H9 (cell line): Measurements from ENCODE around the gene GRK3. TPM values are rescaled to one million over a fixed set of nuclear protein-coding genes. Genes with fewer than 3 reads are reported as not detected.

Experiments used
- DNase-seq: peaks from one replicate; pipeline ENCODE4 v3.0.0-alpha.2; 2017
- H2AFZ ChIP-seq: one replicate; pipeline ENCODE4 v1.6.1; 2013; ENCODE audit warnings: mild to moderate bottlenecking, low read length, control low read depth, moderate library complexity
- H2AK5ac ChIP-seq: 2 replicates; pipeline ENCODE4 v1.6.1; 2013; ENCODE audit warnings: low read length, control low read depth, mixed read lengths; ENCODE audit not compliant: insufficient read length
- H2BK120ac ChIP-seq: one replicate; pipeline ENCODE4 v1.6.1; 2013; ENCODE audit warnings: low read depth, mild to moderate bottlenecking, low read length, control low read depth, inconsistent platforms; ENCODE audit not compliant: poor library complexity, severe bottlenecking
- H2BK12ac ChIP-seq: 2 replicates; pipeline ENCODE4 v1.6.1; 2013; ENCODE audit warnings: low read length, control low read depth, mixed read lengths, low read depth; ENCODE audit not compliant: insufficient read length
- H2BK15ac ChIP-seq: 2 replicates; pipeline ENCODE4 v1.6.1; 2013; ENCODE audit warnings: low read depth, low read length, control low read depth
- H2BK20ac ChIP-seq: one replicate; pipeline ENCODE4 v1.6.1; 2013; ENCODE audit warnings: low read depth, mild to moderate bottlenecking, low read length, control low read depth, inconsistent platforms; ENCODE audit not compliant: poor library complexity, severe bottlenecking
- H2BK5ac ChIP-seq: 2 replicates; pipeline ENCODE4 v1.6.1; 2013; ENCODE audit warnings: low read length, control low read depth, mixed read lengths; ENCODE audit not compliant: insufficient read length
- H3K14ac ChIP-seq: 2 replicates; pipeline ENCODE4 v1.6.1; 2013; ENCODE audit warnings: low read length, control low read depth; ENCODE audit not compliant: insufficient read depth
- H3K18ac ChIP-seq: 2 replicates; pipeline ENCODE4 v1.6.1; 2013; ENCODE audit warnings: low read depth, mild to moderate bottlenecking, mixed read lengths, low read length, control low read depth; ENCODE audit not compliant: insufficient read length
- H3K23ac ChIP-seq: 2 replicates; pipeline ENCODE4 v1.6.1; 2013; ENCODE audit warnings: low read length, control low read depth, mixed read lengths, low read depth; ENCODE audit not compliant: insufficient read length
- H3K23me2 ChIP-seq: 2 replicates; pipeline ENCODE4 v1.6.1; 2013; ENCODE audit warnings: low read depth, mild to moderate bottlenecking, mixed read lengths, low read length, control low read depth; ENCODE audit not compliant: insufficient read length, poor library complexity, severe bottlenecking
- H3K27ac ChIP-seq: 2 replicates; pipeline ENCODE4 v1.5.1; 2013; ENCODE audit warnings: low read length, control low read depth, mixed read lengths, low read depth; ENCODE audit not compliant: insufficient read length
- H3K27me3 ChIP-seq: 2 replicates; pipeline ENCODE4 v1.6.1; 2013; ENCODE audit warnings: low read length, control low read depth, inconsistent platforms; ENCODE audit not compliant: insufficient read depth
- H3K4ac ChIP-seq: 2 replicates; pipeline ENCODE4 v1.6.1; 2013; ENCODE audit warnings: low read depth, mild to moderate bottlenecking, control low read depth, inconsistent platforms, low read length, moderate library complexity
- H3K4me1 ChIP-seq: 2 replicates; pipeline ENCODE4 v1.6.1; 2013; ENCODE audit warnings: low read length, control low read depth, inconsistent platforms; ENCODE audit not compliant: insufficient read depth
- H3K4me2 ChIP-seq: 2 replicates; pipeline ENCODE4 v1.6.1; 2013; ENCODE audit warnings: low read length, control low read depth, mixed read lengths; ENCODE audit not compliant: insufficient read length, insufficient read depth
- H3K56ac ChIP-seq: 2 replicates; pipeline ENCODE4 v1.6.1; 2013; ENCODE audit warnings: low read depth, mild to moderate bottlenecking, mixed read lengths, low read length, control low read depth; ENCODE audit not compliant: insufficient read length
- H3K79me1 ChIP-seq: 2 replicates; pipeline ENCODE4 v1.6.1; 2013; ENCODE audit warnings: low read depth, mild to moderate bottlenecking, moderate library complexity, low read length, control low read depth, inconsistent platforms; ENCODE audit not compliant: insufficient read depth, poor library complexity, severe bottlenecking
- H3K79me2 ChIP-seq: 2 replicates; pipeline ENCODE4 v1.6.1; 2013; ENCODE audit warnings: low read length, control low read depth, inconsistent platforms; ENCODE audit not compliant: insufficient read depth
- H3K9ac ChIP-seq: 2 replicates; pipeline ENCODE4 v1.6.1; 2013; ENCODE audit warnings: low read length, control low read depth, mixed read lengths; ENCODE audit not compliant: insufficient read length; ENCODE audit errors: extremely low read depth
- H3K9me3 ChIP-seq: one replicate; pipeline ENCODE4 v1.6.1; 2013; ENCODE audit warnings: low read depth, low read length, inconsistent platforms; ENCODE audit not compliant: control insufficient read depth
- H3T11ph ChIP-seq: one replicate; pipeline ENCODE4 v1.6.1; 2013; ENCODE audit warnings: mild to moderate bottlenecking, low read length, control low read depth, inconsistent platforms
- H4K20me1 ChIP-seq: one replicate; pipeline ENCODE4 v1.6.1; 2013; ENCODE audit not compliant: control insufficient read depth, insufficient read length, insufficient read depth
- H4K5ac ChIP-seq: 2 replicates; pipeline ENCODE4 v1.6.1; 2013; ENCODE audit warnings: low read depth, mild to moderate bottlenecking, mixed read lengths, low read length, control low read depth; ENCODE audit not compliant: insufficient read length
- H4K8ac ChIP-seq: replicated peaks from 2 replicates; pipeline ENCODE4 v1.6.1; 2013; ENCODE audit warnings: low read length, control low read depth, mixed read lengths, low read depth; ENCODE audit not compliant: insufficient read length
- H4K91ac ChIP-seq: 2 replicates; pipeline ENCODE4 v1.6.1; 2013; ENCODE audit warnings: low read depth, mild to moderate bottlenecking, moderate library complexity, mixed read lengths, low read length, control low read depth; ENCODE audit not compliant: insufficient read length
- H3K27ac Mint-ChIP-seq, 3 experiments: 2 replicates in 2 of 3; 3 replicates in 1 of 3; pipeline ENCODE4 v1.8.0; 2020 to 2021; ENCODE audit warnings: mixed read lengths in 3 of 3, mild to moderate bottlenecking in 1 of 3, moderate library complexity in 1 of 3
- H3K27me3 Mint-ChIP-seq: 2 replicates; pipeline ENCODE4 v1.8.0; 2021; ENCODE audit warnings: low read depth, mild to moderate bottlenecking, moderate library complexity, mixed read lengths
- H3K36me3 Mint-ChIP-seq, 3 experiments: 2 replicates in 2 of 3; 3 replicates in 1 of 3; pipeline ENCODE4 v1.8.0; 2020 to 2021; ENCODE audit warnings: low read depth in 3 of 3, mixed read lengths in 3 of 3; ENCODE audit not compliant: insufficient read depth in 1 of 3
- H3K4me1 Mint-ChIP-seq, 2 experiments: 2 replicates each; pipeline ENCODE4 v1.8.0; 2020; ENCODE audit warnings: mixed read lengths in 2 of 2
- H3K4me3 Mint-ChIP-seq, 2 experiments: 2 replicates in 1 of 2; 3 replicates in 1 of 2; pipeline ENCODE4 v1.8.0; 2020 to 2021; ENCODE audit warnings: mild to moderate bottlenecking in 2 of 2, mixed read lengths in 2 of 2, moderate library complexity in 1 of 2
- H3K9me3 Mint-ChIP-seq, 2 experiments: 2 replicates in 1 of 2; 3 replicates in 1 of 2; pipeline ENCODE4 v1.8.0; 2020; ENCODE audit warnings: mild to moderate bottlenecking in 2 of 2, mixed read lengths in 2 of 2, moderate library complexity in 1 of 2
- WGBS: extraction: QIAGEN DNeasy Blood & Tissue Kit; methylation state at CpG from one replicate; pipeline ENCODE4 v1.1.7; 2013; ENCODE audit warnings: missing lambda C conversion rate, low lambda C conversion rate, mixed read lengths; ENCODE audit not compliant: insufficient read length; ENCODE audit errors: extremely low coverage; 5-methylcytosine and 5-hydroxymethylcytosine counted together
- total RNA-seq: library from RNA; stranded (reverse); gene quantifications from 2 replicates; pipeline ENCODE4 v1.2.1, GENCODE V29; 2021
- TF ChIP-seq, protein P1 (sequence below): fragments of 200-600 bp; sonication (generic); conservative IDR thresholded peaks from 3 replicates; pipeline ENCODE4 v1.8.0; 2021; ENCODE audit warnings: antibody characterized with exemption, mild to moderate bottlenecking

The GRK3 gene
- total RNA-seq, 1 experiment from 2014 or later: 23.9 TPM

DNA sequence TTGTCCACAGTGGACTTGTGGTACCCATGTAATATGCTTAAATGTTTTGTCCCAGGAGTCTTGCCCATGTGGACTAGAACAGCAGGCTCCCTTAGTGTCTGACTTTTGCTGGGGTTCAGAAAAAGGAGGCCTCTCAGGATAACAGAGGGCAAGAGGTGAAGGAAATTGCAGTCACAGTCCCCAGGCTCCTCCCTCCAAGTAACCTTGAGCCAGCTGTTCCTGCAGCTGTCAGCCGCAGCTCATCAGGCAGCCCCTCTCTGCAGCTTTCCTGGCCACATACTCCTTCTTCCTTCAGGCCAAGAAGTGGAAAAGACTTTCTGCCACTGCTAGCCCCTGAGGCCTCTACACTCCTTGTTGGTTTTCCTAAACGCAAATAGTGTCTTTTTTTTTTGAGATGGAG, 171.2 kb downstream of the GRK3 start:
- Histone ChIP-seq H3K4me1 (no peaks in the 10 kb centered on the region), H3K18ac (no peak overlapping the region), H2AFZ (no peak overlapping the region), H3K14ac (no peak overlapping the region), H4K91ac (no peak overlapping the region), H3T11ph (no peak overlapping the region), H3K79me1 (no peaks in the 10 kb centered on the region), H2BK5ac (no peak overlapping the region), H3K23ac (no peak overlapping the region), H2BK120ac (no peak overlapping the region), H3K56ac (no peak overlapping the region), H2AK5ac (no peak overlapping the region), H3K79me2 (no peaks in the 10 kb centered on the region), H2BK15ac (no peak overlapping the region), H3K9me3 (no peaks in the 10 kb centered on the region), H4K8ac (no peak overlapping the region), H3K27me3 (no peaks in the 10 kb centered on the region), H4K20me1 (no peaks in the 10 kb centered on the region), H4K5ac (no peak overlapping the region), H3K9ac (no peak overlapping the region), H3K4ac (no peak overlapping the region), H3K4me2 (no peak overlapping the region), H3K23me2 (no peaks in the 10 kb centered on the region), H2BK20ac (no peak overlapping the region), H2BK12ac (no peak overlapping the region), H3K27ac (no peak overlapping the region)
- no peak for DNase-seq
- peaks cover 5% of the 10 kb centered on the region for H3K27me3 Mint-ChIP-seq
- no peaks in the 10 kb centered on the region for H3K4me1 Mint-ChIP-seq
- no CpG with 5 or more reads among the region's 2 CpGs for whole genome bisulfite sequencing
- TF ChIP-seq, protein P1, sequence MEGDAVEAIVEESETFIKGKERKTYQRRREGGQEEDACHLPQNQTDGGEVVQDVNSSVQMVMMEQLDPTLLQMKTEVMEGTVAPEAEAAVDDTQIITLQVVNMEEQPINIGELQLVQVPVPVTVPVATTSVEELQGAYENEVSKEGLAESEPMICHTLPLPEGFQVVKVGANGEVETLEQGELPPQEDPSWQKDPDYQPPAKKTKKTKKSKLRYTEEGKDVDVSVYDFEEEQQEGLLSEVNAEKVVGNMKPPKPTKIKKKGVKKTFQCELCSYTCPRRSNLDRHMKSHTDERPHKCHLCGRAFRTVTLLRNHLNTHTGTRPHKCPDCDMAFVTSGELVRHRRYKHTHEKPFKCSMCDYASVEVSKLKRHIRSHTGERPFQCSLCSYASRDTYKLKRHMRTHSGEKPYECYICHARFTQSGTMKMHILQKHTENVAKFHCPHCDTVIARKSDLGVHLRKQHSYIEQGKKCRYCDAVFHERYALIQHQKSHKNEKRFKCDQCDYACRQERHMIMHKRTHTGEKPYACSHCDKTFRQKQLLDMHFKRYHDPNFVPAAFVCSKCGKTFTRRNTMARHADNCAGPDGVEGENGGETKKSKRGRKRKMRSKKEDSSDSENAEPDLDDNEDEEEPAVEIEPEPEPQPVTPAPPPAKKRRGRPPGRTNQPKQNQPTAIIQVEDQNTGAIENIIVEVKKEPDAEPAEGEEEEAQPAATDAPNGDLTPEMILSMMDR: no peak
- no peaks in the 10 kb centered on the region; a peak in 1 of 7 replicates for H3K36me3 Mint-ChIP-seq
- H3K4me3 Mint-ChIP-seq: no peak overlapping the region
- H3K9me3 Mint-ChIP-seq: no peaks in the 10 kb centered on the region
- H3K27ac Mint-ChIP-seq: no peak overlapping the region
